HepG2 (cell line): ENCODE results near the gene KCNK6. TPM values are rescaled to one million over a fixed set of nuclear protein-coding genes. Genes with fewer than 3 reads are reported as not detected.

Experiments
- AFF4 ChIP-seq: sonication (generic); formaldehyde crosslinking; IDR thresholded peaks from 2 replicates; pipeline ENCODE4 v1.4.0; 2020; ENCODE audit warnings: missing genetic modification reagents
- ATM ChIP-seq: fragments of 450-650 bp; IDR thresholded peaks from 2 replicates; pipeline ENCODE4 v1.7.1; 2017; ENCODE audit warnings: mild to moderate bottlenecking, borderline replicate concordance
- CC2D1A ChIP-seq: sonication (generic); formaldehyde crosslinking; IDR thresholded peaks from 2 replicates; pipeline ENCODE4 v1.8.1; 2023; ENCODE audit warnings: mild to moderate bottlenecking, missing genetic modification reagents
- DR1 ChIP-seq: sonication (generic); formaldehyde crosslinking; IDR thresholded peaks from 2 replicates; pipeline ENCODE4 v1.8.0; 2021; ENCODE audit warnings: mild to moderate bottlenecking, missing genetic modification reagents, inconsistent platforms
- GABPB1 ChIP-seq: IDR thresholded peaks from 2 replicates; pipeline ENCODE4 v1.6.1; 2016; ENCODE audit warnings: mild to moderate bottlenecking, missing genetic modification reagents, moderate library complexity, missing compliant biosample characterization
- HCFC1 ChIP-seq: fragments of 150-350 bp; IDR thresholded peaks from 2 replicates; pipeline ENCODE4 v1.6.1; 2014; ENCODE audit warnings: low read depth, low read length
- MIXL1 ChIP-seq: IDR thresholded peaks from 2 replicates; pipeline ENCODE4 v1.6.1; 2016
- MTERF4 ChIP-seq: sonication (generic); formaldehyde crosslinking; IDR thresholded peaks from 2 replicates; pipeline ENCODE4 v1.8.0; 2023; ENCODE audit warnings: mild to moderate bottlenecking, missing genetic modification reagents
- PAXIP1 ChIP-seq: sonication (generic); formaldehyde crosslinking; conservative IDR thresholded peaks from 2 replicates; pipeline ENCODE4 v1.4.0; 2020; ENCODE audit warnings: mild to moderate bottlenecking, missing genetic modification reagents, moderate library complexity
- TBX3 ChIP-seq: fragments of 450-650 bp; IDR thresholded peaks from 2 replicates; pipeline ENCODE4 v1.6.1; 2017; ENCODE audit warnings: antibody characterized with exemption, mild to moderate bottlenecking, inconsistent platforms, borderline replicate concordance
- TGIF2 ChIP-seq: IDR thresholded peaks from 2 replicates; pipeline ENCODE4 v1.6.1; 2016; ENCODE audit warnings: control low read depth, missing compliant biosample characterization
- ZNF619 ChIP-seq: sonication (generic); formaldehyde crosslinking; IDR thresholded peaks from 2 replicates; pipeline ENCODE4 v1.4.0; 2020; ENCODE audit warnings: mild to moderate bottlenecking, missing genetic modification reagents
- ZNF670 ChIP-seq: sonication (generic); formaldehyde crosslinking; IDR thresholded peaks from 2 replicates; pipeline ENCODE4 v1.8.0; 2022; ENCODE audit warnings: mild to moderate bottlenecking, missing genetic modification reagents, borderline replicate concordance
- ZXDC ChIP-seq: sonication (generic); formaldehyde crosslinking; IDR thresholded peaks from 2 replicates; pipeline ENCODE4 v1.5.0; 2020; ENCODE audit warnings: mild to moderate bottlenecking, missing genetic modification reagents
- polyA plus RNA-seq, 8 experiments: library from polyadenylated mRNA; depleted of rRNA in 3 of 8; stranded (reverse) in 7 of 8; unstranded in 1 of 8; fragments of >200 nt; fragmentation: Illumina TruSeq in 4 of 8; extraction: Trizol in 4 of 8; gene quantifications; 2 replicates each; pipeline versions ENCODE4 v1.2.1 to v1.2.3, GENCODE V29; 2011 to 2016; ENCODE audit warnings: low read depth in 4 of 8, missing spikeins in 1 of 8, mixed read lengths in 1 of 8; ENCODE audit not compliant: insufficient read depth in 1 of 8
- total RNA-seq, 5 experiments: library from RNA; depleted of rRNA; stranded (reverse); fragments of >200 nt; fragmentation: Illumina TruSeq; extraction: Trizol; gene quantifications; 2 replicates each; pipeline ENCODE4 v1.2.3, GENCODE V29; 2016; ENCODE audit warnings: low read depth in 1 of 5
- TF ChIP-seq, protein P1 (sequence below): sonication (generic); formaldehyde crosslinking; IDR thresholded peaks from 2 replicates; pipeline ENCODE4 v1.4.0; 2020; ENCODE audit warnings: mild to moderate bottlenecking, missing genetic modification reagents

The KCNK6 gene
- total and polyA plus RNA-seq, 2 of the 13 experiments (the other 11 are each of a cell fraction or from before 2014, with no cell fraction given): 0.03 TPM; not detected in 1

DNA sequence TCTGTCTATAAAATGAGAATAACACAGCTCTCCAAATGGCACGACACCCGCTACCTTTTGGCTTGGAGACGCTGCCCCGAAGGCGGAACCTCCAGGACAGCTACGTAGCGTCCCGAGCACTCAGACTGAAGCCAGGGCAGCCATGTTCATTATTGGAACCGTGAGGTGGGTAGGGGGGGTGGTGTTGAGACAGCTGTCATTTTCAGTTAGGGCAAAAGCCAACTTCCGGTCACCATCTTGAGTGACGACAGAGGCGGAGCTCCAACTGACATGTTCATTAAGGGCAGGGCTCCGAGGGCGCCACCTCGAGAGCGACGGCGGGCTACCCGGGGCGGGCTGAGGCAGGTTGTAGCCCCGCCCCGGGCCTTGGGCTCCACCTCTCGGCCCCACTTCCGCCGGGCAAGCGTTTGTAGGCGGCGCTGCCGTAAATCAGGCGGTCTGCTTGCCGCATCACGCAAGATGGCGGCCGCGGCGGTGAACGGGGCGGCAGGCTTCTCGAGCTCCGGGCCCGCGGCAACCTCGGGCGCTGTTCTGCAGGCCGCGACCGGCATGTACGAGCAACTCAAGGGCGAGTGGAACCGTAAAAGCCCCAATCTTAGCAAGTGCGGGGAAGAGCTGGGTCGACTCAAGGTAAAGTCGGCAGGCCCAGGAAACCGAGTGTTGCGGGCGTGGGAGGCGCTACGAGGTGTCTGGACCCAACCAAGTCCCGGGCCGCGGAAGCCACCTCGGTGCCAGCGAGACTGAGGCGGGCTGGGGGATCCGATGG, 54.9 kb downstream of the KCNK6 start, which contains the start of gene PSMD8 (continued):
- TF ChIP-seq AFF4 (CRISPR knock-in tag): 0 out of 2 replicates have a peak, but pooled peaks have one; percentile 45
- no peak for TF ChIP-seq ATM
- TF ChIP-seq ZXDC: peak; percentile 24; the same call in 1 of the 2 replicates
- TF ChIP-seq DR1 (CRISPR knock-in tag): peak; percentile 64
- peak; percentile 67; the same call in 1 of the 2 replicates for TF ChIP-seq HCFC1
- TF ChIP-seq GABPB1: peak; percentile 96
- TF ChIP-seq ZNF670 (CRISPR knock-in tag): 0 out of 2 replicates have a peak, but pooled peaks have one; percentile 21
- TF ChIP-seq PAXIP1 (CRISPR knock-in tag): peak; percentile 41
- peak; percentile 77; the same call in 1 of the 2 replicates for TF ChIP-seq ZNF619 (CRISPR knock-in tag)
- 0 out of 2 replicates have a peak, but pooled peaks have one; percentile 69 for TF ChIP-seq MTERF4 (CRISPR knock-in tag)
- no peak for TF ChIP-seq TBX3
- TF ChIP-seq CC2D1A (CRISPR knock-in tag): no peak
- TF ChIP-seq, protein P1, sequence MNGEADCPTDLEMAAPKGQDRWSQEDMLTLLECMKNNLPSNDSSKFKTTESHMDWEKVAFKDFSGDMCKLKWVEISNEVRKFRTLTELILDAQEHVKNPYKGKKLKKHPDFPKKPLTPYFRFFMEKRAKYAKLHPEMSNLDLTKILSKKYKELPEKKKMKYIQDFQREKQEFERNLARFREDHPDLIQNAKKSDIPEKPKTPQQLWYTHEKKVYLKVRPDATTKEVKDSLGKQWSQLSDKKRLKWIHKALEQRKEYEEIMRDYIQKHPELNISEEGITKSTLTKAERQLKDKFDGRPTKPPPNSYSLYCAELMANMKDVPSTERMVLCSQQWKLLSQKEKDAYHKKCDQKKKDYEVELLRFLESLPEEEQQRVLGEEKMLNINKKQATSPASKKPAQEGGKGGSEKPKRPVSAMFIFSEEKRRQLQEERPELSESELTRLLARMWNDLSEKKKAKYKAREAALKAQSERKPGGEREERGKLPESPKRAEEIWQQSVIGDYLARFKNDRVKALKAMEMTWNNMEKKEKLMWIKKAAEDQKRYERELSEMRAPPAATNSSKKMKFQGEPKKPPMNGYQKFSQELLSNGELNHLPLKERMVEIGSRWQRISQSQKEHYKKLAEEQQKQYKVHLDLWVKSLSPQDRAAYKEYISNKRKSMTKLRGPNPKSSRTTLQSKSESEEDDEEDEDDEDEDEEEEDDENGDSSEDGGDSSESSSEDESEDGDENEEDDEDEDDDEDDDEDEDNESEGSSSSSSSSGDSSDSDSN (CRISPR knock-in tag): peak; percentile 96
- TF ChIP-seq MIXL1 (CRISPR knock-in tag): peak; percentile 77
- TF ChIP-seq TGIF2 (CRISPR knock-in tag): peak; percentile 61; the same call in 1 of the 2 replicates
